Type B pancreatic cell (in vitro differentiated cells): Measurements from ENCODE around the gene OCEL1. TPM values are rescaled to one million over a fixed set of nuclear protein-coding genes. Genes with fewer than 3 reads are reported as not detected.
A peak's percentile ranks its signal among the peaks of the same experiment; 100 is the strongest.

Experiments
- DNase-seq: peaks from one replicate; pipeline ENCODE4 v3.0.0; 2021; ENCODE audit warnings: mixed read lengths; ENCODE audit not compliant: unreplicated experiment; ENCODE audit errors: extremely low spot score
- H3K27ac Mint-ChIP-seq: 2 replicates; pipeline ENCODE4 v1.8.0; 2021; ENCODE audit warnings: mild to moderate bottlenecking, mixed read lengths
- H3K27me3 Mint-ChIP-seq: 2 replicates; pipeline ENCODE4 v1.8.0; 2021; ENCODE audit warnings: mixed read lengths
- H3K36me3 Mint-ChIP-seq: 2 replicates; pipeline ENCODE4 v1.8.0; 2021; ENCODE audit warnings: mixed read lengths
- H3K4me1 Mint-ChIP-seq: one replicate; pipeline ENCODE4 v1.8.0; 2021; ENCODE audit warnings: mixed read lengths; ENCODE audit not compliant: unreplicated experiment
- H3K4me3 Mint-ChIP-seq: 2 replicates; pipeline ENCODE4 v1.8.0; 2021; ENCODE audit warnings: mild to moderate bottlenecking, mixed read lengths
- H3K9me3 Mint-ChIP-seq: 2 replicates; pipeline ENCODE4 v1.8.0; 2021; ENCODE audit warnings: mixed read lengths
- CTCF ChIP-seq: fragments of 200-600 bp; sonication (generic); conservative IDR thresholded peaks from 2 replicates; pipeline ENCODE4 v1.5.0; 2021; ENCODE audit warnings: antibody characterized with exemption, mild to moderate bottlenecking
- total RNA-seq: library from RNA; stranded (reverse); gene quantifications from 2 replicates; pipeline ENCODE4 v1.2.1, GENCODE V29; 2021; ENCODE audit warnings: low replicate concordance

The OCEL1 gene
- total RNA-seq, 1 donor from 2014 or later: 19.2 TPM

GRCh38 chr19:17243211-17243829 lies 17.3 kb downstream of the OCEL1 start:
- H3K27ac Mint-ChIP-seq: peak overlapping the region; percentile 92
- no peaks in the 10 kb centered on the region for H3K9me3 Mint-ChIP-seq
- TF ChIP-seq CTCF: no peak
- H3K4me3 Mint-ChIP-seq: peak overlapping the region; percentile 94
- H3K4me1 Mint-ChIP-seq: peaks cover 39% of the 10 kb centered on the region
- DNase-seq: no peak
- H3K27me3 Mint-ChIP-seq: no peaks in the 10 kb centered on the region
- peaks cover 1% of the 10 kb centered on the region for H3K36me3 Mint-ChIP-seq

- DNase-seq: no peak
- no peaks in the 10 kb centered on the region for H3K9me3 Mint-ChIP-seq
- no peak for TF ChIP-seq CTCF
- H3K4me3 Mint-ChIP-seq: peak overlapping the region; percentile 94
- no peaks in the 10 kb centered on the region for H3K27me3 Mint-ChIP-seq
- H3K36me3 Mint-ChIP-seq: no peaks in the 10 kb centered on the region
- peak overlapping the region; percentile 92 for H3K27ac Mint-ChIP-seq
- H3K4me1 Mint-ChIP-seq: peaks cover 46% of the 10 kb centered on the region
These were observed 18.0 kb downstream of the OCEL1 start for GRCh38 chr19:17243830-17244617.

- Mint-ChIP-seq H3K4me1 (peaks cover 46% of the 10 kb centered on the region), H3K9me3 (no peaks in the 10 kb centered on the region), H3K36me3 (no peaks in the 10 kb centered on the region), H3K4me3 (peak overlapping the region; percentile 94), H3K27me3 (no peaks in the 10 kb centered on the region), H3K27ac (peak overlapping the region; percentile 92)
- no peak for TF ChIP-seq CTCF
- no peak for DNase-seq
These were observed 18.9 kb downstream of the OCEL1 start for GRCh38 chr19:17244618-17245534.

- peak within 1 kb of the TSS; percentile 93 for H3K27ac Mint-ChIP-seq
- H3K4me3 Mint-ChIP-seq: peak within 1 kb of the TSS; percentile 94
- H3K9me3 Mint-ChIP-seq: no peaks in the 10 kb centered on the region
- no peak for DNase-seq
- H3K27me3 Mint-ChIP-seq: no peaks in the 10 kb centered on the region
- peaks cover 42% of the 10 kb centered on the region for H3K4me1 Mint-ChIP-seq
- no peak for TF ChIP-seq CTCF
- no peaks in the 10 kb centered on the region for H3K36me3 Mint-ChIP-seq
These were observed 19.5 kb downstream of the OCEL1 start, which contains the start of gene NR2F6 for GRCh38 chr19:17245535-17245984. Gene NR2F6, minus strand, starts transcription at chr19:17245919. Its CDS starts 699 bp downstream, at chr19:17245220.

- Mint-ChIP-seq H3K36me3 (no peaks in the 10 kb centered on the region), H3K4me1 (peaks cover 31% of the 10 kb centered on the region), H3K9me3 (no peaks in the 10 kb centered on the region), H3K27me3 (no peaks in the 10 kb centered on the region), H3K27ac (peak overlapping the region; percentile 93), H3K4me3 (peak overlapping the region; percentile 91)
- no peak for TF ChIP-seq CTCF
- DNase-seq: no peak
These were observed 20.8 kb downstream of the OCEL1 start for GRCh38 chr19:17246681-17247425.
